Stimulated activated CD4-positive, alpha-beta T cell treated with anti-CD3 and anti-CD28 coated beads, Interleukin-15, amount 100 ng/mL, for 1 hour (primary cell): ENCODE results near the gene KIF9.
"Not testable (repeated sequence)": the region's sequence is repeated elsewhere in the genome, so short reads cannot be mapped to it uniquely, and the experiment has no call there.

Experiments
- DNase-seq, 2 donors: peaks; one replicate each; pipeline ENCODE4 v3.0.0-alpha.2; 2020; ENCODE audit warnings: low read depth in 1 of 2, low spot score in 1 of 2

KIF9 gene

GRCh38 chr3:47282424-47283192 lies at the start of gene KIF9, which contains the start of gene KLHL18:
KIF9 (minus strand) TSS chr3:47282799; CDS start chr3:47277374, 5,425 bp downstream.
KLHL18 (plus strand) TSS chr3:47282944; CDS start chr3:47282966, 22 bp downstream.
- peak; percentile 87 to 94 for DNase-seq

GRCh38 chr3:47324278-47324865 lies 41.8 kb upstream of the KIF9 start:
- peak in 1 of 2 donors; percentile 9 for DNase-seq

- no peak for DNase-seq
These were observed 41.1 kb upstream of the KIF9 start for GRCh38 chr3:47323431-47324277.

- no peak for DNase-seq
These were observed 37.4 kb upstream of the KIF9 start for GRCh38 chr3:47319956-47320355.

- no peak for DNase-seq
These were observed 36.3 kb upstream of the KIF9 start for GRCh38 chr3:47318916-47319315.

GRCh38 chr3:47316151-47316550 lies 33.6 kb upstream of the KIF9 start:
- DNase-seq, result not testable (repeated sequence)

GRCh38 chr3:47315069-47315647 lies 32.6 kb upstream of the KIF9 start:
- no peak for DNase-seq

- DNase-seq, result no peak
These were observed 31.6 kb upstream of the KIF9 start for GRCh38 chr3:47314056-47314764.

GRCh38 chr3:47313341-47314055 lies 30.9 kb upstream of the KIF9 start:
- no peak for DNase-seq

- no peak for DNase-seq
These were observed 27.8 kb upstream of the KIF9 start for GRCh38 chr3:47310391-47310790.

GRCh38 chr3:47309231-47309630 lies 26.6 kb upstream of the KIF9 start:
- not testable (repeated sequence) for DNase-seq

GRCh38 chr3:47306022-47306421 lies 23.4 kb upstream of the KIF9 start:
- no peak for DNase-seq

GRCh38 chr3:47301456-47301855 lies 18.9 kb upstream of the KIF9 start:
- DNase-seq, result no peak

- DNase-seq, result no peak
These were observed 17.1 kb upstream of the KIF9 start for GRCh38 chr3:47299381-47300318.

GRCh38 chr3:47298439-47298838 lies 15.8 kb upstream of the KIF9 start:
- DNase-seq, result no peak

- no peak for DNase-seq
These were observed 14.1 kb upstream of the KIF9 start for GRCh38 chr3:47296562-47297302.

- no peak for DNase-seq
These were observed 13.4 kb upstream of the KIF9 start for GRCh38 chr3:47295976-47296375.

- no peak for DNase-seq
These were observed 12.7 kb upstream of the KIF9 start for GRCh38 chr3:47295322-47295721.
